ENCODE data around the gene POLR3G. TPM values are rescaled to one million over a fixed set of nuclear protein-coding genes. Genes with fewer than 3 reads are reported as not detected.

The POLR3G gene
- total RNA-seq, 1 donor from 2014 or later = 0.88 TPM

DNA sequence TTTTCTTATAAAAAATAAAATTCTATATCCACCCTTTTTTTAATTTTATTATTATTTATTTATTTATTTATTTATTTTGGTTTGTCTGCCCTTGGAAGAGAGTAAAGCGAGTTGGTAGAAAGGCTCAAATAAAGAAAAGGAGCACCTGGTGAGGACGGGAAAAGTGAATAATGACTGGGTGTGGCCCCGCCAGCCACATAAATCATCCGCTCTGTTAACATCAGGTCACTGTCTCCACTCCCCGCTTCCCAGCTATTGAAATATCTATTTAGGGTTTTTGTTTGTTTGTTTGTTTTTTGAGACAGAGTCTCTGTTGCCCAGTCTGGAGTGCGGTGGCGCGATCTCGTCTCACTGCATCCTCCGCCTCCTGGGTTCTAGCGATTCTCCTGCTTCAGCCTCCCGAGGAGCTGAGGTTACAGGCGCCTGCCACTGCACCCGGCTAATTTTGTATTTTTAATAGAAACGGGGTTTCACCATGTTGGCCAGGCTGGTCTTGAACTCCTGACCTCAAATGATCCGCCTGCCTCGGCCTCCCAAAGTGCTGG lies 844 bp downstream of the POLR3G start:
- no peak for DNase-seq
- Histone ChIP-seq H3K36me3 (no peaks in the 10 kb centered on the region), H3K27ac (replicated peaks) (no peak overlapping the region), H3K4me3 (peak overlapping the region; percentile 87), H3K27me3 (ENCODE audit: low read depth) (no peaks in the 10 kb centered on the region), H3K9me3 (replicated peaks) (no peaks in the 10 kb centered on the region), H3K4me1 (peaks cover 35% of the 10 kb centered on the region)
- TF ChIP-seq, protein P1, sequence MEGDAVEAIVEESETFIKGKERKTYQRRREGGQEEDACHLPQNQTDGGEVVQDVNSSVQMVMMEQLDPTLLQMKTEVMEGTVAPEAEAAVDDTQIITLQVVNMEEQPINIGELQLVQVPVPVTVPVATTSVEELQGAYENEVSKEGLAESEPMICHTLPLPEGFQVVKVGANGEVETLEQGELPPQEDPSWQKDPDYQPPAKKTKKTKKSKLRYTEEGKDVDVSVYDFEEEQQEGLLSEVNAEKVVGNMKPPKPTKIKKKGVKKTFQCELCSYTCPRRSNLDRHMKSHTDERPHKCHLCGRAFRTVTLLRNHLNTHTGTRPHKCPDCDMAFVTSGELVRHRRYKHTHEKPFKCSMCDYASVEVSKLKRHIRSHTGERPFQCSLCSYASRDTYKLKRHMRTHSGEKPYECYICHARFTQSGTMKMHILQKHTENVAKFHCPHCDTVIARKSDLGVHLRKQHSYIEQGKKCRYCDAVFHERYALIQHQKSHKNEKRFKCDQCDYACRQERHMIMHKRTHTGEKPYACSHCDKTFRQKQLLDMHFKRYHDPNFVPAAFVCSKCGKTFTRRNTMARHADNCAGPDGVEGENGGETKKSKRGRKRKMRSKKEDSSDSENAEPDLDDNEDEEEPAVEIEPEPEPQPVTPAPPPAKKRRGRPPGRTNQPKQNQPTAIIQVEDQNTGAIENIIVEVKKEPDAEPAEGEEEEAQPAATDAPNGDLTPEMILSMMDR (IDR thresholded peaks at IDR 0.05; ENCODE audit: borderline replicate concordance) = no peak
- intact Hi-C loops (cut with micrococcal nuclease) = loop anchor here (10.0 kb wide), 1 partner anchor 49 kb away; the partner anchor contains the start of gene LYSMD3

- Histone ChIP-seq H3K27ac (replicated peaks) (no peak overlapping the region), H3K36me3 (no peaks in the 10 kb centered on the region), H3K4me3 (no peak overlapping the region), H3K27me3 (ENCODE audit: low read depth) (no peaks in the 10 kb centered on the region), H3K4me1 (peaks cover 35% of the 10 kb centered on the region), H3K9me3 (replicated peaks) (no peaks in the 10 kb centered on the region)
- no peak for DNase-seq
- TF ChIP-seq, protein P1 (IDR thresholded peaks at IDR 0.05; ENCODE audit: borderline replicate concordance) = no peak
- intact Hi-C loops (cut with micrococcal nuclease) = loop anchor here (10.0 kb wide), 1 partner anchor 48 kb away; the partner anchor contains the start of gene LYSMD3
These were observed 1.7 kb downstream of the POLR3G start for GRCh38 chr5:90476391-90476790.

DNA sequence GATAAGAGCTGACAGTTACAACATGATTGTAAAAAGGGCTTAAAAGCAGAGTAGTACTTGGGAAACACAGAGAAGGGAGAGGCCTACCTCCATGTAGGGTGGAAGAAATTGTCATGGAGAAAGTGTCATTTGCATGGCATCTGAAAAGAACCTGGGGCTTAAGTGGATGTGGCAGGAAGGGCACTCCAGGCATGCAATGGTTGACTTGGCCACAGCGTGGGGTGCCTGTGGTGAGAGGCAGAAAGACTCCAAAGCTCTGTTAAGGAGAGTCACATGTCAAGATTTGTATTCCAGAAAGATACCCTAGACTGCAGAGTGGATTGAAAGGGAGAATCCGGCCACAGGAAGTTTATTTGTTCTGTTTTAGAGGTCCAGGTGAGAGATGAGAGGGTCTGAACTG lies 2.4 kb downstream of the POLR3G start:
- no peak overlapping the region for H3K27ac ChIP-seq (replicated peaks)
- no peaks in the 10 kb centered on the region for H3K27me3 ChIP-seq (ENCODE audit: low read depth)
- intact Hi-C loops (cut with micrococcal nuclease) = loop anchor here (10.0 kb wide), 1 partner anchor 48 kb away; the partner anchor contains the start of gene LYSMD3
- peaks cover 34% of the 10 kb centered on the region for H3K4me1 ChIP-seq
- no peaks in the 10 kb centered on the region for H3K36me3 ChIP-seq
- peak overlapping the region; percentile 29 for H3K4me3 ChIP-seq
- no peak for DNase-seq
- H3K9me3 ChIP-seq (replicated peaks) = no peaks in the 10 kb centered on the region
- TF ChIP-seq, protein P1 (IDR thresholded peaks at IDR 0.05; ENCODE audit: borderline replicate concordance) = no peak

- H3K27ac ChIP-seq (replicated peaks) = no peak overlapping the region
- peak overlapping the region; percentile 29 for H3K4me3 ChIP-seq
- H3K27me3 ChIP-seq (ENCODE audit: low read depth) = no peaks in the 10 kb centered on the region
- TF ChIP-seq, protein P1 (IDR thresholded peaks at IDR 0.05; ENCODE audit: borderline replicate concordance) = no peak
- no peaks in the 10 kb centered on the region for H3K9me3 ChIP-seq (replicated peaks)
- H3K4me1 ChIP-seq = peaks cover 27% of the 10 kb centered on the region
- no peak for DNase-seq
- H3K36me3 ChIP-seq = no peaks in the 10 kb centered on the region
- intact Hi-C loops (cut with micrococcal nuclease) = loop anchor here (10.0 kb wide), 1 partner anchor 47 kb away; the partner anchor contains the start of gene LYSMD3
These were observed 3.1 kb downstream of the POLR3G start for GRCh38 chr5:90477621-90478215.

GRCh38 chr5:90479611-90480385 lies 5.1 kb downstream of the POLR3G start:
- H3K9me3 ChIP-seq (replicated peaks) = no peaks in the 10 kb centered on the region
- H3K27me3 ChIP-seq (ENCODE audit: low read depth) = no peaks in the 10 kb centered on the region
- TF ChIP-seq, protein P1 (IDR thresholded peaks at IDR 0.05; ENCODE audit: borderline replicate concordance) = no peak
- DNase-seq = no peak
- H3K27ac ChIP-seq (replicated peaks) = no peak overlapping the region
- peaks cover 8% of the 10 kb centered on the region for H3K4me1 ChIP-seq
- no peak overlapping the region for H3K4me3 ChIP-seq
- intact Hi-C loops (cut with micrococcal nuclease) = loop anchor here (10.0 kb wide), 1 partner anchor 45 kb away; the partner anchor contains the start of gene LYSMD3
- no peaks in the 10 kb centered on the region for H3K36me3 ChIP-seq
